ENCODE measurements around the gene ABCB8. TPM values are rescaled to one million over a fixed set of nuclear protein-coding genes. Genes with fewer than 3 reads are reported as not detected.

ABCB8 gene
- total and polyA plus RNA-seq, 4 donors, result 12.4 to 30.2 (median 22.5) TPM

DNA sequence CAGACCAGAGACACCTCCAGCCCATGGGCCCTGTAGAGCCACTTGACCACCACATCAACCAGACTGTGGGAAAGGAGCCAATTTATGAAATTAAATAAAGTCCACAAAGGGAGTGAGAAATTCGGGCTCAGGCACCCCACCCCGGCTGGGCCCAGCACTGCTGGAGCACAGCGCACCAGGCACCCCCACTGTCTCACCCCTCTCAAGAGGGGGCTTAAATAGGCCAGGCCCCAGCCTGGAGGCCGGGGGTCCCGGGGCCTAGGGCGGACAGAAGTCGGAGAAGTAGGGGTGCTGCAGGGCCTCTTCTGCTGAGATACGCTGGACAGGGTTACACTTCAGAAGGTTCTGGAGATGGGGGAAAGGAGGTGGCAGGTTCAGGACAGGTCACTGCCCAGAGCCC lies 25.5 kb downstream of the ABCB8 start:
- H3K4me1 ChIP-seq (ENCODE audit: control insufficient read depth in 4 of 4, insufficient read depth in 4 of 4, low read length in 3 of 4), result peaks cover 6 to 17% (median 14%) of the 10 kb centered on the region in 4 donors
- WGBS, result 88% methylated on average over 8 of the region's 8 CpGs
- no peak overlapping the region for H3K9ac ChIP-seq (ENCODE audit: low read depth in 1 of 2, low read length in 2 of 2)
- no peak overlapping the region for H3K27ac ChIP-seq (ENCODE audit: low read depth in 1 of 2, low read length in 2 of 2)
- H3K9me3 ChIP-seq (ENCODE audit: control insufficient read depth in 4 of 4, low read length in 3 of 4), result no peaks in the 10 kb centered on the region
- no peaks in the 10 kb centered on the region for H3K27me3 ChIP-seq (ENCODE audit: control insufficient read depth in 4 of 4, insufficient read depth in 4 of 4, low read length in 3 of 4)
- no peak for TF ChIP-seq ZBTB33 (IDR thresholded peaks at IDR 0.05)
- no peak overlapping the region for H3K4me3 ChIP-seq (ENCODE audit: low read depth in 1 of 3, low read length in 3 of 3)
- no peaks in the 10 kb centered on the region for H3K36me3 ChIP-seq (ENCODE audit: control insufficient read depth in 4 of 4, insufficient read depth in 3 of 4, low read depth in 1 of 4, low read length in 3 of 4)
- DNase-seq (ENCODE audit: low spot score), result no peak

DNA sequence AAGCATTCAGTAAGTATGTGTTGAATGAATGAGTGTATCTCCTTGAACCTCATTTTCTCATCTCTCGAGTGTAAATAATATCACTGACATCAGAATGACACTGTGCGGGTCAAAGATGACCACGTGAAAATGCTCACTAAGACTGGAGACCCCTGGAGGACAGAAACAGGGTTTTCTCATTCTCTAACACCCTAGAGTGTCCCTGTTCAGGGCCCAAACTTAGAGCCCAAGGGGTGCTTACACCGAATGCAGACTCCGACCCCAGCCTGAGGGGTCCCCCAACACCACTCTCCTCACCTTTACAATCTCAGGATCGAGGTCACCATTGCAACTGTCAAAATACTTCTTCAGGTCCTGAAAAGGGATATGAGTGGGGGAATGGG lies 28.0 kb downstream of the ABCB8 start:
- 92% methylated on average over 6 of the region's 6 CpGs for WGBS

More for the DNA sequence above, 28.0 kb downstream of the ABCB8 start:
- Histone ChIP-seq H3K9me3 (ENCODE audit: control insufficient read depth in 4 of 4, low read length in 3 of 4) (no peaks in the 10 kb centered on the region), H3K27me3 (ENCODE audit: control insufficient read depth in 4 of 4, insufficient read depth in 4 of 4, low read length in 3 of 4) (no peaks in the 10 kb centered on the region), H3K36me3 (ENCODE audit: control insufficient read depth in 4 of 4, insufficient read depth in 3 of 4, low read depth in 1 of 4, low read length in 3 of 4) (no peaks in the 10 kb centered on the region), H3K27ac (ENCODE audit: low read depth in 1 of 2, low read length in 2 of 2) (no peak overlapping the region), H3K9ac (ENCODE audit: low read depth in 1 of 2, low read length in 2 of 2) (no peak overlapping the region), H3K4me3 (ENCODE audit: low read depth in 1 of 3, low read length in 3 of 3) (no peak overlapping the region), H3K4me1 (ENCODE audit: control insufficient read depth in 4 of 4, insufficient read depth in 4 of 4, low read length in 3 of 4) (peaks cover 11 to 35% (median 29%) of the 10 kb centered on the region in 4 donors)
- no peak for DNase-seq (ENCODE audit: low spot score)
- TF ChIP-seq SP1 (IDR thresholded peaks at IDR 0.05) (no peak), EGR1 (IDR thresholded peaks at IDR 0.05; ENCODE audit: low read depth in 2 of 2) (no peak), FOXA1 (IDR thresholded peaks at IDR 0.05) (no peak), JUND (IDR thresholded peaks at IDR 0.05) (no peak), RAD21 (IDR thresholded peaks at IDR 0.05) (no peak), ZBTB33 (IDR thresholded peaks at IDR 0.05) (no peak), FOXA2 (IDR thresholded peaks at IDR 0.05) (no peak), YY1 (IDR thresholded peaks at IDR 0.05) (no peak), NR2F2 (IDR thresholded peaks at IDR 0.05) (no peak), MAX (IDR thresholded peaks at IDR 0.05) (no peak), TAF1 (conservative IDR thresholded peaks at IDR 0.05) (no peak), RXRA (IDR thresholded peaks at IDR 0.05) (no peak), HNF4A (conservative IDR thresholded peaks at IDR 0.05) (no peak)
- TF ChIP-seq, protein P1, sequence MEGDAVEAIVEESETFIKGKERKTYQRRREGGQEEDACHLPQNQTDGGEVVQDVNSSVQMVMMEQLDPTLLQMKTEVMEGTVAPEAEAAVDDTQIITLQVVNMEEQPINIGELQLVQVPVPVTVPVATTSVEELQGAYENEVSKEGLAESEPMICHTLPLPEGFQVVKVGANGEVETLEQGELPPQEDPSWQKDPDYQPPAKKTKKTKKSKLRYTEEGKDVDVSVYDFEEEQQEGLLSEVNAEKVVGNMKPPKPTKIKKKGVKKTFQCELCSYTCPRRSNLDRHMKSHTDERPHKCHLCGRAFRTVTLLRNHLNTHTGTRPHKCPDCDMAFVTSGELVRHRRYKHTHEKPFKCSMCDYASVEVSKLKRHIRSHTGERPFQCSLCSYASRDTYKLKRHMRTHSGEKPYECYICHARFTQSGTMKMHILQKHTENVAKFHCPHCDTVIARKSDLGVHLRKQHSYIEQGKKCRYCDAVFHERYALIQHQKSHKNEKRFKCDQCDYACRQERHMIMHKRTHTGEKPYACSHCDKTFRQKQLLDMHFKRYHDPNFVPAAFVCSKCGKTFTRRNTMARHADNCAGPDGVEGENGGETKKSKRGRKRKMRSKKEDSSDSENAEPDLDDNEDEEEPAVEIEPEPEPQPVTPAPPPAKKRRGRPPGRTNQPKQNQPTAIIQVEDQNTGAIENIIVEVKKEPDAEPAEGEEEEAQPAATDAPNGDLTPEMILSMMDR (IDR thresholded peaks at IDR 0.05; ENCODE audit: low read depth, low read length, missing input control), result no peak

All from liver (tissue), 9 donors.